Left lobe of liver (tissue), 2 donors: ENCODE measurements around the gene ZMYM1. TPM values are rescaled to one million over a fixed set of nuclear protein-coding genes. Genes with fewer than 3 reads are reported as not detected.
A peak's percentile ranks its signal among the peaks of the same experiment; 100 is the strongest.
"Not testable (repeated sequence)": the region's sequence is repeated elsewhere in the genome, so short reads cannot be mapped to it uniquely, and the experiment has no call there.

Experiments used
- ATAC-seq: fragments of 200-7000 bp; cut with Tn5 transposase; one replicate; pipeline ENCODE4 v1.9.1; 2020; ENCODE audit warnings: mild to moderate bottlenecking, moderate library complexity
- DNase-seq: peaks from one replicate; pipeline ENCODE4 v3.0.0-alpha.2; 2020; ENCODE audit warnings: low spot score
- total RNA-seq: library from RNA; stranded (reverse); gene quantifications from one replicate; pipeline ENCODE4 v1.2.1, GENCODE V29; 2021
- donor health status: DM: no; HTN: no; CAD: no; lungs with moderate emphysema.
- donor health status: DM: no; HTN: yes; CAD: no.

ZMYM1 gene
- total RNA-seq: 4.1 TPM

GRCh38 chr1:35079003-35079930 is at the start of gene ZMYM1:
TSS of gene ZMYM1 (plus strand) at chr1:35079385. CDS start at chr1:35093988, 14,603 bp downstream.
- ATAC-seq (peak; percentile 98), DNase-seq (peak; percentile 86)

DNA sequence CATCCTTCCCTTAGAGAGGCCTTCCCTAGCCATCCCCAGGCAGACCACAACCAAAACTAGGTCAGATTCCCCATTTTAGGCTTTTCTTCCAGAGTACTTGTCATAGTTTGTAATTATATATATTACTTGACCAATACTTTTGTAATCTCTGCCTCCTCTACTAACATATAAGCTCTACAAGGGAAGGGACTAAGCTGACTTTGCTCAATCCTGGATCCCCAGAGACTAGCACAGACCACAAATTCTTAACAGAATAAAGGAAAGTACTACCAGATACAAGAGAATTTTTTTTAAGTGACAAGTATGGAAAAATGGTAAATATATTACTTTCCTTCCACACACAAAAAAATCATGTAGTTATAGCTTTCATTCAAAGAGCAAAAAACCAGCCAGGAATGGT is 49.4 kb upstream of the ZMYM1 start:
- ATAC-seq (no peak), DNase-seq (no peak)

- no peak for ATAC-seq
- no peak for DNase-seq
These were observed 48.8 kb upstream of the ZMYM1 start for GRCh38 chr1:35030338-35030737.

GRCh38 chr1:35030756-35031446 is 48.3 kb upstream of the ZMYM1 start:
- ATAC-seq (peak; percentile 23), DNase-seq (no peak)

DNA sequence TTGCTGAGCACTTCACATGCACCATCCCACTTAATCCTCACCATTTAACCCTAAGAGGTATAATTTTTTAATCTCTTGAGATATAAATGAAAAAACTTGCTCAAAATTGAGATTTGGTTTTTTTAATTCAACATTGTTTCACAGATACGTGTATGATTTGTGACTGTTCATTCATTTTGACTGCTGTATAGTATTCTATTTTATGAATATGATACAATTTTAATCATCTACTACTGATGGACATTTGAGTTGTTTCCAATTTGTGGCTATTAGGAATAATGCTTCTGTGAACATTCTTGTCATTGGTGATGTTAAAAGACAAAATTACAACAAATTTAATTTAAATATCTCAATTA is 46.8 kb upstream of the ZMYM1 start:
- no peak for DNase-seq
- no peak for ATAC-seq

DNA sequence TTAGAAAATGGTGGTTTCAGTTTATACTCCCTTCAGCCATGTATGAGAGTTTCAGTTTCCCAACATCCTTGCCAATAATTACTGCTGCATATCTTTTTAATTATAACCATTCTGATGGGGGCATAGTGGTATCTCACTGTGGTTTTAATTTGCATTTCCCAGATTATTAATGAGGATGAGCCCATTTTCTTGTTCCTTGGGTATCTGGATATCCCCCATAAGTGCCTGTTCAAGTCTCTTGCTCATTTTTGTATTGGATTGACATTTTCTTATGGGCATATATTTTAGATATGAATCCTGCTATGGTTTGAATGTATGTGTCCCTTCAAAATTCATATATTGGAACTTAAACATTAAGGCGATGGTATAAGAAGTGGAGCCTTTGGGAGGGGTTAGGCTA is 45.8 kb upstream of the ZMYM1 start:
- no peak for ATAC-seq
- no peak for DNase-seq

- ATAC-seq (no peak), DNase-seq (no peak)
These were observed 42.6 kb upstream of the ZMYM1 start for GRCh38 chr1:35036621-35037020.

DNA sequence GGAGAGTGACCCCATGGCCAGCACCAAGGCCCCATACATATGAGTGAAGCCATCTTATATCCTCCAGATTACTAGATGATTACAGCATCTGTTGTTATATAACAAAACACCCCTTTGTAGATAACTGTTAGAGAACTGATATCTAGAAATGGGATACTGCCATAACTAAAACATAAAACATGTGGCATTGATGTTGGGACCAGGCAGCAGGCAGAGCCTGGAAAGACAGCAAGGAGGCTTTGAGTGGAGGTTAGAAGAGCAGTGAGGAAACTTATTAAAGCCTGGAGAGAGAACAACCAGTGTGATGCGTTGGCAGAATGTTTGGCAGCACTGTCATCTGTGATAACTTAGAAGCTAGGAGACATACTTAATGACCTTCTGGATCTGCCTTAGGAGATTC is 42.0 kb upstream of the ZMYM1 start:
- DNase-seq (no peak), ATAC-seq (no peak)

GRCh38 chr1:35038723-35039122 is 40.5 kb upstream of the ZMYM1 start:
- no peak for ATAC-seq
- no peak for DNase-seq

DNA sequence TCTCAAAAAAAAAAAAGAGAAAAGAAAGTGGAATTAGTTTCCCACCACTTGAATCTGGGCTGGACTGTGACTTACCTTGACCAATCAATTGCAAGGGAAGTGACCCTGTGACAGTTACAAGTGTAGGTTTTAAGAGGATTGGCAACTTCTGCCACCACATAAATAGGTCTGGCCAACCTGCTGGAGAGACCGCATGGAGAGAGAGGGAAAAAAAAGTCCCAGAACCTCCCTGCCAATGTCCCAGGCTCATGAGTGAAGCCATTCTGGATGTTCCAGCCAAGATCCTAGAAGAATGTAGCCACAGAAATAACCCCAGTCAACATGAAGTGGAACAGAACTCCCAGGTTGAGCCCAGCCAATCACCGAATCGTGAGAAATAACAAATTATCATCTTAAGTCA is 35.7 kb upstream of the ZMYM1 start:
- DNase-seq (no peak), ATAC-seq (no peak)

DNA sequence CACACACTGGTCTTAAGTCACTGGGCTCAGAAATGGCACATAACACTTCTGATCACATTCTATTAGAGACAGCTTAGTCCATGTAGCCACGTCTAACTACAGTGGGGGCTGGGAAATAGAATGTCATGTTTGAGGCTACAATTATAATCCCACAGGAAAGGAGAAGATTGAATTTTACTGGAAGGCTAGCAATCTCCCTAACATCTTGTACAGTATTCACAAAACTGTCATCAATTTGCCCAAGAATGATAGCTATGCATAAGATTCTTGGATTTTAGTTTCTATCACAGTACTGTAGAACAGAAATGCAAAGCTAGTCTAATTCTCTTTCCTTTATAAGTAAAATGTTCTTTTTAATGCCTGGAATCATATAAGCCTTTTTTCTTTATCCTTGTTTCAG is 34.8 kb upstream of the ZMYM1 start:
- ATAC-seq (no peak), DNase-seq (no peak)

- ATAC-seq: no peak
- DNase-seq: no peak
These were observed 32.5 kb upstream of the ZMYM1 start for GRCh38 chr1:35046730-35047129.

GRCh38 chr1:35047188-35047858 is 31.9 kb upstream of the ZMYM1 start:
- DNase-seq: no peak
- ATAC-seq: no peak

GRCh38 chr1:35049116-35049515 is 30.1 kb upstream of the ZMYM1 start:
- DNase-seq (no peak), ATAC-seq (no peak)

- no peak for ATAC-seq
These were observed 25.8 kb upstream of the ZMYM1 start for GRCh38 chr1:35053433-35053832.

DNA sequence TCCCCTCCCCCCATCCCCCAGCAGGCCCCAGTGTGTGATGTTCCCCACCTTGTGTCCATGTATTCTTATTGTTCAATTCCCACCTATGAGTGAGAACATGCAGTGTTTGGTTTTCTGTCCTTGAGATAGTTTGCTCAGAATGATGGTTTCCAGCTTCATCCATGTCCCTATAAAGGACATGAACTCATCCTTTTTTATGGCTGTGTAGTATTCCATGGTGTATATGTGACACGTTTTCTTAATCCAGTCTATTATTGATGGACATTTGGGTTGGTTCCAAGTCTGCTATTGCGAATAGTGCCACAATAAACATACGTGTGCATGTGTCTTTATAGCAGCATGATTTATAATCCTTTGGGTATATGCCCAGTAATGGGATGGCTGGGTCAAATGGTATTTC is 24.9 kb upstream of the ZMYM1 start:
- not testable (repeated sequence) for ATAC-seq, DNase-seq

More at GRCh38 chr1:35053433-35053832, 25.8 kb upstream of the ZMYM1 start:
- no peak for DNase-seq

- not testable (repeated sequence) for ATAC-seq, DNase-seq
These were observed 20.9 kb upstream of the ZMYM1 start for GRCh38 chr1:35058321-35058720.

DNA sequence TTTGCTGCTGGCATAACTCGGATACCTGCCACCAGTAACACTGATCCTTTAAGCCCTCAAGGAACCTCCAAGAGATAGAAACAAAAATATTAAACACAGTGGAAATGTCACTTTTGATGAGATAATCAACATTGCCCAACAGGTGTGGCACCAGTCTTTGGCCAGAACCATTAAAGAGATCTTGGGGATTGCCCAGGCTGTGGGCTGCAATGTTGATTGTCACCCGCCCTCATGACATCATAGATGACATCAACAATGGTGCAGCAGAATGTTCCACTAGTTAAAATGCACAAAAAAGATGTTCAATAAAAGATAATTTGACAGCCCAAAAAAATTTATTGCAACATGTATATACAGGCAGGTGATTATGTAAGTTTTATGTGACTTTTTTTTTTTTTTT is 20.2 kb upstream of the ZMYM1 start:
- no peak for DNase-seq
- no peak for ATAC-seq

DNA sequence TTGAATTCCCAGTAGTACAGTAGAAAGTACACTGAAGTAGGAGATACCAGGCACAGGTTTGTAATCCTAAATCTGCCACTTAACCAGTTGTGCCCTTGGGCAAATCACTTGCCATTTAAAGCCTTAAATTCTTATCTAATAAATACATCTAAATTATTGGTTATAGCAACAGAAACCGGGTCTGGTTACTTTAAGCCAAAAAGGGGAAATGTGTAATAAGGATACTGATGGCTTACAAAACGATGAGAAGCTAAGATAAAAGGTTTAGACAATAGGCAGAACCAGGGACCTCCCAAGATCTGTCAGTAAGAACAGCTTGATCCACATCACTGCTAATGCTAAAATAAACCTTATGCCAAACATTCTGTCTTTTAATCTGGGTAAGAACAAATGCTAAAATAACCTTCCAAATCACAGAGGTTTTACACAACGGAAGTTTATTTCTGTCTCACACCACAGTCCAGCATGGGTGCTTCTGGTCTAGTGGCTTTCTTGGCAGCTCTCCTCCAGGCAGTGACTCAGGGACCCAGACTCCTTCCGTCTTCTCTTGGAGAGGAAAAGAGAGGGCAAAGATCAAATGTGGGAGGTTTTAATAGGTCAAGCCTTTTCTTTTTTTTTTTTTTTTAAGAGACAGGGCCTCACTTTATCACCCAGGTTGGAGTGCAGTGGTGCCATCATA is 16.5 kb upstream of the ZMYM1 start:
- no peak for ATAC-seq
- no peak for DNase-seq

DNA sequence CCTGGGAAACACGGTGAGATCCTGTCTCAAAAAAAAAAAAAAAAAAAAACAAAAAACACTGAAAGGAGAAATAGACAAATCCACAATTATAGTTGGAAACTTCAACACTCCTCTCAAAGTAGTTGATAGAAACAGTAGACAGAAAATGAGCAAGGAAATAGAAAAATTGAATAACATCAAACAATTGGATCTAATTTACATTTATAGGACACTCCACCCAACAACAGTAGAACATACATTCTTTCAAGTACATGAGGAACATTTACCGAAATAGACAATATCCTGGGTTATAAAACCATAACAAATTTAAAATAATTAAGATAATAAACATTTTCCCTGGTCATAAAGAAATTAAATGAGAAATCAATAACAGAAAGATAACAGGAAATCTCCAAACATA is 14.9 kb upstream of the ZMYM1 start:
- ATAC-seq (no peak), DNase-seq (no peak)

GRCh38 chr1:35069746-35070145 is 9.4 kb upstream of the ZMYM1 start:
- ATAC-seq (no peak), DNase-seq (no peak)
